Adrenal gland (tissue), 12 donors: ENCODE results near the gene CD200R1. TPM values are rescaled to one million over a fixed set of nuclear protein-coding genes. Genes with fewer than 3 reads are reported as not detected.

Experiments
- DNase-seq, 7 donors: peaks; one replicate each; pipeline ENCODE4 v3.0.0-alpha.2; 2019 to 2020
- H3K27ac ChIP-seq, 5 donors: fragments of 200-600 bp; sonication (generic) in 4 of 5; 1 replicate in 3 of 5; 2 replicates in 2 of 5; pipeline versions ENCODE4 v1.5.1 to v1.8.0; 2016 to 2020; ENCODE audit warnings: mild to moderate bottlenecking in 1 of 5
- H3K27me3 ChIP-seq: fragments of 200-600 bp; 2 replicates; pipeline ENCODE4 v1.8.0; 2021
- H3K36me3 ChIP-seq, 2 donors: fragments of 200-600 bp; replicated peaks in 1 of 2; 1 replicate in 1 of 2; 2 replicates in 1 of 2; pipeline versions ENCODE4 v1.5.1 to v1.8.0; 2018 to 2022
- H3K4me1 ChIP-seq, 2 donors: fragments of 200-600 bp; replicated peaks in 1 of 2; 1 replicate in 1 of 2; 2 replicates in 1 of 2; pipeline versions ENCODE4 v1.5.1 to v1.8.0; 2018 to 2021
- H3K4me3 ChIP-seq, 4 donors: fragments of 200-600 bp; sonication (generic) in 3 of 4; one replicate each; pipeline ENCODE4 v1.5.1; 2016 to 2018
- H3K9me3 ChIP-seq, 3 donors: fragments of 200-600 bp; sonication (generic) in 1 of 3; replicated peaks in 1 of 3; 1 replicate in 2 of 3; 2 replicates in 1 of 3; pipeline versions ENCODE4 v1.5.1 to v1.8.0; 2016 to 2021
- CTCF ChIP-seq, 6 experiments: fragments of 450-650 bp in 4 of 6; fragments of 200-600 bp in 2 of 6; sonication (generic) in 1 of 6; IDR thresholded peaks; 1 replicate in 5 of 6; 2 replicates in 1 of 6; pipeline versions ENCODE4 v1.5.1 to v1.8.0; 2016 to 2021; ENCODE audit warnings: antibody characterized with exemption in 6 of 6, mild to moderate bottlenecking in 2 of 6, moderate library complexity in 1 of 6
- POLR2A ChIP-seq, 2 donors: fragments of 450-650 bp; IDR thresholded peaks; one replicate each; pipeline ENCODE4 v1.6.1; 2017; ENCODE audit warnings: antibody characterized with exemption in 2 of 2, mild to moderate bottlenecking in 2 of 2, moderate library complexity in 1 of 2
- WGBS, 4 donors: extraction: QIAGEN DNeasy Blood & Tissue Kit in 2 of 4; methylation state at CpG; one replicate each; pipeline versions ENCODE4 v1.1.5 to v1.1.7; 2013 to 2017; 5-methylcytosine and 5-hydroxymethylcytosine counted together
- intact Hi-C, 2 donors: fragments of 100-400 bp; cut with DNase I; formaldehyde crosslinking; loops; one replicate each; pipeline versions ENCODE4 v1.14.1 to v1.15.0; 2022 to 2023
- polyA plus RNA-seq, 3 donors: library from polyadenylated mRNA; stranded (reverse); fragments of 200-250 nt in 2 of 3; fragments of 350-450 nt in 1 of 3; fragmentation: Illumina TruSeq in 1 of 3; extraction: RNeasy Lipid Tissue Mini Kit (QIAGEN cat#74804) in 1 of 3; gene quantifications; one replicate each; pipeline ENCODE4 v1.2.3, GENCODE V29; 2013 to 2014
- total RNA-seq, 9 donors: library from RNA; depleted of rRNA in 4 of 9; stranded (reverse); fragments of >200 nt in 4 of 9; fragments of 120-200 nt in 1 of 9; fragmentation: NEBNext Ultra II Directional in 1 of 9; extraction: Animal tissue kit (Norgen Biotek cat#: 25700) in 1 of 9; gene quantifications; one replicate each; pipeline versions ENCODE4 v1.1.0 to v1.2.4, GENCODE V29; 2013 to 2023
- donor health status: healthy with polysubstance abuse.
- donor health status: Bipolar disorder and iron deficiency.
- donor health status: DM: yes; HTN: yes; CAD: no.
- donor health status: DM: no; HTN: no; CAD: no.
- donor health status: DM: no; HTN: no; CAD: no.
- donor health status: DM: yes; HTN: yes; CAD: no.

CD200R1 gene
- total and polyA plus RNA-seq, 12 donors: 0.24 to 11.0 (median 1.4) TPM

GRCh38 chr3:112908252-112908651 lies 66.7 kb downstream of the CD200R1 start:
- no peak overlapping the region for H3K27ac ChIP-seq
- no peaks in the 10 kb centered on the region for H3K9me3 ChIP-seq
- intact Hi-C loops: no loop called here
- TF ChIP-seq CTCF (IDR thresholded peaks at IDR 0.05): no peak
- TF ChIP-seq POLR2A (IDR thresholded peaks at IDR 0.05): no peak
- DNase-seq: no peak
- no peaks in the 10 kb centered on the region for H3K27me3 ChIP-seq
- H3K4me1 ChIP-seq: no peaks in the 10 kb centered on the region
- no peak overlapping the region for H3K4me3 ChIP-seq
- H3K36me3 ChIP-seq: no peaks in the 10 kb centered on the region

GRCh38 chr3:112904786-112905185 lies 70.1 kb downstream of the CD200R1 start:
- H3K9me3 ChIP-seq: no peaks in the 10 kb centered on the region
- H3K36me3 ChIP-seq: no peaks in the 10 kb centered on the region
- TF ChIP-seq CTCF (IDR thresholded peaks at IDR 0.05): no peak
- TF ChIP-seq POLR2A (IDR thresholded peaks at IDR 0.05): no peak
- no peaks in the 10 kb centered on the region for H3K27me3 ChIP-seq
- H3K4me1 ChIP-seq: no peaks in the 10 kb centered on the region
- no peak overlapping the region for H3K27ac ChIP-seq
- H3K4me3 ChIP-seq: no peak overlapping the region
- intact Hi-C loops: no loop called here
- DNase-seq: no peak
- WGBS, 4 donors: 73 to 78% (median 74%) methylated on average over 8 of the region's 8 CpGs

- DNase-seq: no peak
- Histone ChIP-seq H3K27ac (no peak overlapping the region), H3K9me3 (no peaks in the 10 kb centered on the region), H3K27me3 (no peaks in the 10 kb centered on the region), H3K4me1 (no peaks in the 10 kb centered on the region), H3K36me3 (no peaks in the 10 kb centered on the region), H3K4me3 (no peak overlapping the region)
- intact Hi-C loops: no loop called here
- TF ChIP-seq CTCF (IDR thresholded peaks at IDR 0.05) (no peak), POLR2A (IDR thresholded peaks at IDR 0.05) (no peak)
- WGBS, 4 donors: 64 to 75% (median 69%) methylated on average over 3 of the region's 3 CpGs
These were observed 74.8 kb downstream of the CD200R1 start for GRCh38 chr3:112900113-112900512.

DNA sequence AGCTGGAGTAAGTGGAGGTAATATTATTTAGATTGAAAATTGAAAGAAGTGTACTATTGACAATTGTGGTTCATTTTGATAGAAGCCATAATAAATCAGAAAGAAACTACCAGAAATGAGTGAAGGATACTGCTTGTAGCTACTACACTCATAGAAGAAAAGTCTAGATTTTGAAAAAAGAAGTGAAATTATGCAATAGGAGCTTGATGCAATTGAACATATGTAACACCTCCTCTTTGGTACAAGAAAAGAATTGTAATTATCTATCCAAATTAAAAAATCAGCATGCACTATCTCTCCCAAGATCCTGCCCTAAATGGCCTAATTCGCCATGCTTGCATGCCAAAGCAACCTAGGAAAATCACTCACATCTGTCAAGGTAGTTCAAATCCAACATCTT lies 77.1 kb downstream of the CD200R1 start:
- no peak for TF ChIP-seq CTCF (IDR thresholded peaks at IDR 0.05)
- no peak for TF ChIP-seq POLR2A (IDR thresholded peaks at IDR 0.05)
- no peaks in the 10 kb centered on the region for H3K27me3 ChIP-seq
- no peak for DNase-seq
- no peak overlapping the region for H3K27ac ChIP-seq
- H3K4me3 ChIP-seq: no peak overlapping the region
- intact Hi-C loops: no loop called here
- 77 to 91% (median 83%) methylated on average over 1 of the region's 1 CpG for WGBS, 4 donors
- no peaks in the 10 kb centered on the region for H3K36me3 ChIP-seq
- no peaks in the 10 kb centered on the region for H3K4me1 ChIP-seq
- H3K9me3 ChIP-seq: no peaks in the 10 kb centered on the region
